ENCODE measurements around the gene CISD1.
A peak's percentile ranks its signal among the peaks of the same experiment; 100 is the strongest.

- peak; percentile 90; the same call in 1 of the 2 replicates for TF ChIP-seq JUN (CRISPR knock-in tag; IDR thresholded peaks at IDR 0.05)
- peak; percentile 77 for TF ChIP-seq ATF3 (CRISPR knock-in tag; conservative IDR thresholded peaks at IDR 0.05)
- no peak for TF ChIP-seq NR3C1 (CRISPR knock-in tag; conservative IDR thresholded peaks at IDR 0.05; ENCODE audit: low read depth)
- TF ChIP-seq MLX (CRISPR knock-in tag; IDR thresholded peaks at IDR 0.05), result 0 out of 2 replicates have a peak, but pooled peaks have one; percentile 58
- peak; percentile 93 for TF ChIP-seq E2F5 (CRISPR knock-in tag; IDR thresholded peaks at IDR 0.05)
- no peak for TF ChIP-seq CTCF (IDR thresholded peaks at IDR 0.05)
- TF ChIP-seq ZNF671 (CRISPR knock-in tag; IDR thresholded peaks at IDR 0.05), result no peak
- peak; percentile 94; the same call in 1 of the 2 replicates for TF ChIP-seq ESRRA (CRISPR knock-in tag; IDR thresholded peaks at IDR 0.05; ENCODE audit: borderline replicate concordance)
- TF ChIP-seq ATF1 (CRISPR knock-in tag; IDR thresholded peaks at IDR 0.05), result peak; percentile 94
- peak; percentile 88 for TF ChIP-seq CREM (CRISPR knock-in tag; IDR thresholded peaks at IDR 0.05)
- TF ChIP-seq ZNF263 (CRISPR knock-in tag; IDR thresholded peaks at IDR 0.05; ENCODE audit: low read depth), result peak; percentile 64
- TF ChIP-seq SP1 (CRISPR knock-in tag; conservative IDR thresholded peaks at IDR 0.05), result peak; percentile 90
These were observed at the start of gene CISD1 for GRCh38 chr10:58268946-58269781.

All from WTC11 (cell line).